Upper lobe of left lung (tissue), 4 donors: ENCODE results near the gene PLIN5.

Source experiments
- EP300 ChIP-seq, 4 donors: sonication (generic); formaldehyde crosslinking; IDR thresholded peaks; one replicate each; pipeline ENCODE4 v1.5.1; 2017; ENCODE audit warnings: antibody characterized with exemption in 4 of 4, control low read depth in 2 of 4
- POLR2AphosphoS5 ChIP-seq, 2 donors: sonication (generic); formaldehyde crosslinking; IDR thresholded peaks; one replicate each; pipeline ENCODE4 v1.5.1; 2017; ENCODE audit warnings: antibody characterized with exemption in 2 of 2
- TF ChIP-seq, protein P1 (sequence below), 6 experiments: fragments of 450-650 bp in 4 of 6; fragments of 200-600 bp in 2 of 6; sonication (generic) in 2 of 6; IDR thresholded peaks; one replicate each; pipeline ENCODE4 v1.5.1; 2016 to 2019; ENCODE audit warnings: antibody characterized with exemption in 6 of 6

- TF ChIP-seq, protein P1, sequence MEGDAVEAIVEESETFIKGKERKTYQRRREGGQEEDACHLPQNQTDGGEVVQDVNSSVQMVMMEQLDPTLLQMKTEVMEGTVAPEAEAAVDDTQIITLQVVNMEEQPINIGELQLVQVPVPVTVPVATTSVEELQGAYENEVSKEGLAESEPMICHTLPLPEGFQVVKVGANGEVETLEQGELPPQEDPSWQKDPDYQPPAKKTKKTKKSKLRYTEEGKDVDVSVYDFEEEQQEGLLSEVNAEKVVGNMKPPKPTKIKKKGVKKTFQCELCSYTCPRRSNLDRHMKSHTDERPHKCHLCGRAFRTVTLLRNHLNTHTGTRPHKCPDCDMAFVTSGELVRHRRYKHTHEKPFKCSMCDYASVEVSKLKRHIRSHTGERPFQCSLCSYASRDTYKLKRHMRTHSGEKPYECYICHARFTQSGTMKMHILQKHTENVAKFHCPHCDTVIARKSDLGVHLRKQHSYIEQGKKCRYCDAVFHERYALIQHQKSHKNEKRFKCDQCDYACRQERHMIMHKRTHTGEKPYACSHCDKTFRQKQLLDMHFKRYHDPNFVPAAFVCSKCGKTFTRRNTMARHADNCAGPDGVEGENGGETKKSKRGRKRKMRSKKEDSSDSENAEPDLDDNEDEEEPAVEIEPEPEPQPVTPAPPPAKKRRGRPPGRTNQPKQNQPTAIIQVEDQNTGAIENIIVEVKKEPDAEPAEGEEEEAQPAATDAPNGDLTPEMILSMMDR (IDR thresholded peaks at IDR 0.05) = no peak
- no peak for TF ChIP-seq EP300 (IDR thresholded peaks at IDR 0.05)
- no peak for TF ChIP-seq POLR2AphosphoS5 (IDR thresholded peaks at IDR 0.05)
Observed at GRCh38 chr19:4577020-4577782, 42.2 kb upstream of the PLIN5 start.
